Mucosa of descending colon (tissue), 3 donors: Measurements from ENCODE around the gene TDP1. TPM values are rescaled to one million over a fixed set of nuclear protein-coding genes. Genes with fewer than 3 reads are reported as not detected.

Source experiments
- ATAC-seq: fragments of 200-7000 bp; cut with Tn5 transposase; one replicate; pipeline ENCODE4 v1.9.1; 2020; ENCODE audit warnings: mild to moderate bottlenecking, moderate library complexity
- DNase-seq, 3 donors: peaks; one replicate each; pipeline ENCODE4 v3.0.0-alpha.2; 2020
- H3K36me3 ChIP-seq: fragments of 200-600 bp; one replicate; pipeline ENCODE4 v1.8.0; 2021; ENCODE audit warnings: low read depth, mild to moderate bottlenecking
- H3K4me1 ChIP-seq: fragments of 200-600 bp; one replicate; pipeline ENCODE4 v1.8.0; 2021; ENCODE audit warnings: low read depth, mild to moderate bottlenecking
- H3K4me3 ChIP-seq: fragments of 200-600 bp; one replicate; pipeline ENCODE4 v1.8.0; 2021; ENCODE audit warnings: mild to moderate bottlenecking
- H3K9me3 ChIP-seq: fragments of 200-600 bp; one replicate; pipeline ENCODE4 v1.8.0; 2021; ENCODE audit warnings: mild to moderate bottlenecking
- intact Hi-C, 2 donors: fragments of 100-400 bp; cut with DNase I in 1 of 2; cut with micrococcal nuclease in 1 of 2; formaldehyde crosslinking; loops; one replicate each; pipeline versions ENCODE4 v1.11.0 to v1.11.1; 2022; cut with DNase I, micrococcal nuclease
- total RNA-seq, 3 donors: library from RNA; stranded (reverse); fragmentation: NEBNext Ultra II Directional in 2 of 3; extraction: Animal tissue kit (Norgen Biotek cat#: 25700) in 2 of 3; gene quantifications; one replicate each; pipeline versions ENCODE4 v1.2.1 to v1.2.4, GENCODE V29; 2021 to 2023
- TF ChIP-seq, protein P1 (sequence below): fragments of 200-600 bp; IDR thresholded peaks from one replicate; pipeline ENCODE4 v1.8.0; 2022; ENCODE audit warnings: antibody characterized with exemption, mild to moderate bottlenecking
- donor health status: DM: no; HTN: no; CAD: no; lungs with moderate emphysema.
- donor health status: DM: no; HTN: no; CAD: no.
- donor health status: DM: no; HTN: yes; CAD: no.

Gene TDP1
- total RNA-seq, 3 donors from 2014 or later = 12.6 to 19.0 (median 14.2) TPM

DNA sequence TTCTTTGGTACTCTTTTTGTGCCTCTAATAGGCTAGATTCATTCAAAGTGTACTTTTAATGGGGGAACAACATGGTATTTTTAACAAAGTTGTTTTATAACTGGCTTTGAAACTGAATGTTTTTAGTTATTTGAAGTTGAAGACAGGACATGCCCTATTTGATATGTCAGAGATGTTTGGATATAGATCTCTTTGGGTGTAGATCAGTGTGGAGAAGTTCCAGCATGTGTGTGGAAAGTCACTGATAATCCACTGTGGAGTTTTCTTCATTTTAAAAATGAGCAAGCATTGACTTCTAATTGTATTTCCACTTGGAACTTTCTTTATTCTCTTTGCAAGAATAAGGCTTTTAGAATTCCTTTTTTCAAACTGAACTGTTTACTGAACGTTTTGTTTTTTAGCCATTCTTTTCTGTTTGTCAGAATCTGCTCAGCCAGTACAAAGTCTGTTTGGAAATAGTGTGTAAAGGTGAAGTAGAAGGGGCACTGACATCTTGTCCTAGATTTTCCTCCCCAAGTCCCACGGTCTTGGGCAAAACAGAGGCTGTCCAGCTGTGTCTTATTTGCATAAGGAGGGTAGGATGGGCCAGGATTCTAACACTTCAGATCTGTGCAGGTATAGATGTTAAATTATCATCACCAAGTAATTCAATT is 35.0 kb downstream of the TDP1 start:
- no peaks in the 10 kb centered on the region for H3K9me3 ChIP-seq
- TF ChIP-seq, protein P1, sequence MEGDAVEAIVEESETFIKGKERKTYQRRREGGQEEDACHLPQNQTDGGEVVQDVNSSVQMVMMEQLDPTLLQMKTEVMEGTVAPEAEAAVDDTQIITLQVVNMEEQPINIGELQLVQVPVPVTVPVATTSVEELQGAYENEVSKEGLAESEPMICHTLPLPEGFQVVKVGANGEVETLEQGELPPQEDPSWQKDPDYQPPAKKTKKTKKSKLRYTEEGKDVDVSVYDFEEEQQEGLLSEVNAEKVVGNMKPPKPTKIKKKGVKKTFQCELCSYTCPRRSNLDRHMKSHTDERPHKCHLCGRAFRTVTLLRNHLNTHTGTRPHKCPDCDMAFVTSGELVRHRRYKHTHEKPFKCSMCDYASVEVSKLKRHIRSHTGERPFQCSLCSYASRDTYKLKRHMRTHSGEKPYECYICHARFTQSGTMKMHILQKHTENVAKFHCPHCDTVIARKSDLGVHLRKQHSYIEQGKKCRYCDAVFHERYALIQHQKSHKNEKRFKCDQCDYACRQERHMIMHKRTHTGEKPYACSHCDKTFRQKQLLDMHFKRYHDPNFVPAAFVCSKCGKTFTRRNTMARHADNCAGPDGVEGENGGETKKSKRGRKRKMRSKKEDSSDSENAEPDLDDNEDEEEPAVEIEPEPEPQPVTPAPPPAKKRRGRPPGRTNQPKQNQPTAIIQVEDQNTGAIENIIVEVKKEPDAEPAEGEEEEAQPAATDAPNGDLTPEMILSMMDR = no peak
- intact Hi-C loops = no loop called here
- H3K4me1 ChIP-seq = no peaks in the 10 kb centered on the region
- ATAC-seq (no peak), DNase-seq (no peak)
- H3K36me3 ChIP-seq = no peaks in the 10 kb centered on the region
- no peak overlapping the region for H3K4me3 ChIP-seq

DNA sequence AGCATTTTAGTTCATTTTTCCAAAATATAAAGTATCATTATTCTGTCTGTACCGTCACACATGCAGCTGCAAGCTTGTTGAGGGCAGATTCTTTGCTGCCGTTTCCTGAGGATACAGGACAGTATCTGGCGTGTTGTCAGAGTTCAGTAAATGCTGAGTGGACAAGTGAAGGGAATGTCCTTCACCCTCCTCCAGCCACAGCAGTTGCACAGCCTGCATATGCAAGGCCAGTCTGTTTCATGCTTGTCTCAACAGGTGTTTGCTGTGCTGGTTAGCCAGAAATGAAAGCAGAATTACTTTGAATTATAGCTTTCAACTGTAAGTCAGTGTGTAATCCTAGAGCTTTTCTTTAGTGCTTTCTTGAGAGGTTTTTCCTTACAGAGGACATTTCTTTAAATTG is 36.5 kb downstream of the TDP1 start:
- intact Hi-C loops = no loop called here
- Histone ChIP-seq H3K4me1 (no peaks in the 10 kb centered on the region), H3K9me3 (no peaks in the 10 kb centered on the region), H3K4me3 (no peak overlapping the region), H3K36me3 (no peaks in the 10 kb centered on the region)
- DNase-seq = no peak
- no peak for ATAC-seq
- TF ChIP-seq, protein P1 = no peak

DNA sequence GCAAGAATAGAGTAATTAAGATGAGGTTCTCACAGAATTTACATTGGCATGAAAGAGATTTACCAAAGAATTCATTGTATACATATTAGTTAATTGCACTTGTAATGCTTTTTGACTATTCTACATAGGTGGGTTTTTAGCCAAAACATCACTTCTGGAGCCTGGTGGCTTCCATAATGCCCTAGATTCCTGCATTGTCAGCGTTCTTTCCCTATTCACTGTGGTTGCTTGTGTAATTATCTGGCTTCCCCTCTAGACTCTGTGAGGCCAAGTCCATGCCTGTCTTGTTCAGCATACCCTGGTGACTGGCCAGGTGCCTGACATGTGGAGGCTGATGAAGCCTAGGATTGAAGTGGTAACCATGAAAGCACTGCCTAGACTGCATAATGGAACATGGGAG is 41.2 kb downstream of the TDP1 start:
- TF ChIP-seq, protein P1 = no peak
- H3K36me3 ChIP-seq = no peaks in the 10 kb centered on the region
- H3K4me1 ChIP-seq = no peaks in the 10 kb centered on the region
- intact Hi-C loops = no loop called here
- DNase-seq = no peak
- H3K4me3 ChIP-seq = no peak overlapping the region
- no peak for ATAC-seq
- no peaks in the 10 kb centered on the region for H3K9me3 ChIP-seq

DNA sequence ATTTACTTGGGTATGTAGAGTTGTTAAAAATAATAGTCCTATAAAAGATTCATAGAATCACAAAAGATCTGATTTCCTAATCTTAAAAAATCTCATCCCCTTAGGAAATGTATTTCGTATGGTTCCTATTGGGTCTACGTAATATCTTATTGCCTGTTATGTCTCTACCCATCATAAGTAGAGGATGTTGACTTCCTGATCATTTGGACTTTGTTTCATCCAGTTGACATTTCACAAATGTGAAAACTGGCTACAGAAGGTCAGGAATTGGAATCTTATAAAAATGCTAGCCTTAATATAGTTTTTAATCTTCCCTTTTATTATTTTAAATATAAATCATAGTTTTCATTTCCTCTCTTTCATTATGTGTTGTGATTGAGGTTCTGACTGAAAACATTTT is 45.2 kb downstream of the TDP1 start:
- Histone ChIP-seq H3K4me3 (no peak overlapping the region), H3K9me3 (no peaks in the 10 kb centered on the region), H3K4me1 (no peaks in the 10 kb centered on the region), H3K36me3 (no peaks in the 10 kb centered on the region)
- TF ChIP-seq, protein P1 = no peak
- intact Hi-C loops = no loop called here
- ATAC-seq (no peak), DNase-seq (no peak)

DNA sequence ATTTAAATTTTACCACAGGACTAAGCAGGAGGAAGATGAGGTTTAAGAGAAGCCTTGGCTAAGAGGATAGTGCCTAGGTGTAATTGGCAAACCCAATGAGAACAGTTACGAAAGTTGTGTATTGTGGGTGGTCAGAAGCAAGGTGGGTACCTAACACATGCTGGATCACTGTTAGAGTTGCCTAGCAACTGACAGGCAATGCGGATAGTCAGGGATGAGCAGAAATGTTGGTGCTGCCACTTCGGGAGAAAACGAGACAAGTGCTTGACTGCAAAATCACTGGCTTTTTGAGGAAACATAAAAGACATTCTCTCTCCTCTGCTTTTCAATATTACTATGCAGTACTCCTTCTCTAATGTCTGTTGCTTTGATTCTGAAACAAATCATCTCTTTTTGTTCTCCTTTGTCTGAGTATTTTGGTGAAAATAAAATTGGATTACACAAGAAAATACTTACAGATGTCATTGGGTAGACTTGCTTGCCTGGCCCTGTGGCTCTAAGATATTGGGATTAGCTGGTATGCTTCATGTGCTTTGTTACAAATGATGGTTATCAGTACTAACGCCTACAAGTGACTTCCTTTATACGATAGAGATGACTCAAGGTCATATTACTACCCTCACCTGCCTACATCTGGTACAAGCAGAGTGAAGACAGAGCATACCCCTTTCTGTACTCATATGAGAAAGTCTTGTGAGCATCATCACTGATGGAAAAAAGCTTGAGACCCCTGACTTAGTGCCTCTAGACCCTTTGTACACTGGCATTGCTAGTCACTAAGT is 48.0 kb downstream of the TDP1 start:
- no peaks in the 10 kb centered on the region for H3K36me3 ChIP-seq
- no peak overlapping the region for H3K4me3 ChIP-seq
- H3K9me3 ChIP-seq = no peaks in the 10 kb centered on the region
- H3K4me1 ChIP-seq = no peaks in the 10 kb centered on the region
- intact Hi-C loops = no loop called here
- TF ChIP-seq, protein P1 = no peak
- DNase-seq (no peak), ATAC-seq (no peak)
